Heart right ventricle (tissue), 16 donors: ENCODE measurements around the gene APOBEC3A. TPM values are rescaled to one million over a fixed set of nuclear protein-coding genes. Genes with fewer than 3 reads are reported as not detected.

ENCODE experiments used
- ATAC-seq, 8 donors: fragments of 200-7000 bp; cut with Tn5 transposase; one replicate each; pipeline ENCODE4 v1.9.1; 2020; ENCODE audit warnings: mild to moderate bottlenecking in 8 of 8, moderate library complexity in 8 of 8, moderate number of reproducible peaks in 1 of 8
- DNase-seq, 2 donors: peaks; one replicate each; pipeline ENCODE4 v3.0.0-alpha.2; 2020
- H3K27ac ChIP-seq, 10 donors: fragments of 200-600 bp; sonication (generic) in 2 of 10; one replicate each; pipeline versions ENCODE4 v1.5.0 to v1.8.0; 2020 to 2022; ENCODE audit warnings: mild to moderate bottlenecking in 3 of 10
- H3K27me3 ChIP-seq, 7 donors: fragments of 200-600 bp; one replicate each; pipeline ENCODE4 v1.8.0; 2021 to 2022; ENCODE audit warnings: mild to moderate bottlenecking in 2 of 7
- H3K36me3 ChIP-seq, 9 donors: fragments of 200-600 bp; sonication (generic) in 1 of 9; one replicate each; pipeline versions ENCODE4 v1.5.0 to v1.8.0; 2020 to 2022; ENCODE audit warnings: mild to moderate bottlenecking in 2 of 9
- H3K4me1 ChIP-seq, 9 donors: fragments of 200-600 bp; sonication (generic) in 1 of 9; one replicate each; pipeline versions ENCODE4 v1.5.0 to v1.8.0; 2020 to 2022; ENCODE audit warnings: mild to moderate bottlenecking in 4 of 9
- H3K4me3 ChIP-seq, 10 donors: fragments of 200-600 bp; sonication (generic) in 2 of 10; one replicate each; pipeline versions ENCODE4 v1.5.0 to v1.8.0; 2020 to 2022; ENCODE audit warnings: mild to moderate bottlenecking in 7 of 10, moderate library complexity in 2 of 10
- H3K9me3 ChIP-seq, 11 donors: fragments of 200-600 bp in 10 of 11; sonication (generic) in 2 of 11; one replicate each; pipeline versions ENCODE4 v1.5.0 to v1.8.0; 2013 to 2022; ENCODE audit warnings: mild to moderate bottlenecking in 2 of 11, control low read depth in 1 of 11, moderate library complexity in 1 of 11
- CTCF ChIP-seq, 9 donors: fragments of 200-600 bp; sonication (generic) in 2 of 9; IDR thresholded peaks; one replicate each; pipeline versions ENCODE4 v1.5.0 to v1.8.0; 2021 to 2022; ENCODE audit warnings: antibody characterized with exemption in 9 of 9, mild to moderate bottlenecking in 5 of 9, moderate library complexity in 1 of 9
- WGBS, 2 donors: extraction: QIAGEN DNeasy Blood & Tissue Kit; methylation state at CpG; one replicate each; pipeline ENCODE4 v1.1.7; 2013; ENCODE audit warnings: inconsistent platforms in 1 of 2; 5-methylcytosine and 5-hydroxymethylcytosine counted together
- intact Hi-C, 10 donors: fragments of 100-400 bp; cut with DNase I; formaldehyde crosslinking; loops; one replicate each; pipeline versions ENCODE4 v1.11.1 to v1.14.2; 2022
- long read RNA-seq, 3 donors: library from polyadenylated mRNA; unstranded; transcript quantifications; one replicate each; pipeline ENCODE4 v2.0.0, GENCODE V29; 2020 to 2021
- polyA plus RNA-seq, 2 donors: library from polyadenylated mRNA; stranded (reverse); fragments of 200-250 nt; gene quantifications; one replicate each; pipeline ENCODE4 v1.2.3, GENCODE V29; 2013
- total RNA-seq, 10 donors: library from RNA; stranded (reverse); fragmentation: NEBNext Ultra II Directional in 3 of 10; extraction: Animal tissue kit (Norgen Biotek cat#: 25700) in 3 of 10; gene quantifications; one replicate each; pipeline versions ENCODE4 v1.2.1 to v1.2.4, GENCODE V29; 2021 to 2023
- donor health status: Arrhythmogenic right ventricular cardiomyopathy.
- donor health status: ischemic (EF 13 %, LVEDD 7.1; RV severe dilation, severe dysfunction).
- donor health status: healthy with polysubstance abuse.
- donor health status: DM: no; HTN: yes; CAD: no.
- donor health status: DM: no; HTN: no; CAD: no.
- donor health status: ischemic (EF 25% LVEDD 6.9; RV normal size, moderate dysfunction).
- donor health status: ischemic (EF 25% LVEDD 5.7; RV mildly dilated, moderate dysfunction).
- donor health status: healthy.
- donor health status: DM: yes; HTN: yes; CAD: no.
- donor health status: Ischemic cardiomyopathy.
- donor health status: ischemic (EF 35%, LVEDD 5.7; RV mildly dilated, moderate dysfunction).
- donor health status: nonischemic (EF 11% LVEDD 7.7; RV severe dilation, severe dysfunction).
- donor health status: DM: yes; HTN: yes; CAD: no.
- donor health status: PGD.
- donor health status: ischemic (EF 29% LVEDD 5.4; RV normal size, mild dysfunction).
- donor health status: nonischemic (EF 23%, LVEDD 6.1; RV moderate dilation, normal function).

APOBEC3A gene
- total RNA-seq, result 1 to 10 TPM in 5 of 10 donors, under 1 TPM in 4, not detected in 1; 0.20 to 5.6 (median 1.0) TPM
- polyA plus RNA-seq, result under 1 TPM in 1 of 2 donors, not detected in 1; 0.22 TPM
- long read RNA-seq, donor 1, result 0 reads
- long read RNA-seq, donor 2, result 0 reads
- long read RNA-seq, donor 3, result 0 reads

DNA sequence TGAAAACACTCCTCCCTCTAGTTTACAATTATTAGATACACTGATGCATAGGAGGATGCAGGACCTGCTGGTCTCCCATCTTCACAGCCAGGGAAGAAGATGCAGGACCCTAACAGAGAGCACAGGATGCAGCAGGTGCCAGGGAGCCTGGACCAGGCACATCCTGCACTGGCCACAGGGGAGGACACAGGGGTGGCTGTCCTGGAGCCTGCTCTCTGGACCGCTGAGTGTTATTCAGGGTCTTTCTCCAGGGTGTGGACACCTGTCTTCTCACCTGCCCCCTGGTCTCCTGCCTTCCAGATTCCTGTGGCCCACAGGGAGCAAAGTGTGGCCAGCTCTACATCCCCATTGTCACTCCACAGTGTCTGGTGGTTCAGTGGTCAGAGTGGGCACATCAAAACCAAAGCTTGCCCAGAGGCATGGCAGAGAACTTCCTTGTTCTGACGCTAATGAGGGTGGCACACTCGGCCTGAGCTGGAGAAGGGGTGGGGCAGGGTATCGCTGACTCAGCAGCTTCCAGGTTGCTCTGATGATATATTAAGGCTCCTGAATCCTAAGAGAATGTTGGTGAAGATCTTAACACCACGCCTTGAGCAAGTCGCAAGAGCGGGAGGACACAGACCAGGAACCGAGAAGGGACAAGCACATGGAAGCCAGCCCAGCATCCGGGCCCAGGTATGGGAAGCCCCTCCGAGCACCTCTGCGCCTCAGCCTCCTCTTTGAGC lies at the start of gene APOBEC3A:
Gene APOBEC3A (plus strand): TSS at position 564 of the 725 bp plus-strand sequence. CDS start 83 bp downstream, at position 647.
- Histone ChIP-seq H3K9me3 (no peaks in the 10 kb centered on the region), H3K4me1 (peaks cover 0 to 42% (median 0%) of the 10 kb centered on the region in 9 donors), H3K36me3 (no peaks in the 10 kb centered on the region), H3K27ac (peak within 1 kb of the TSS in 1 of 10 donors; percentile 75), H3K4me3 (no peak within 1 kb of the TSS), H3K27me3 (no peaks in the 10 kb centered on the region)
- peak in 2 of 8 donors; percentile 38 to 42 for ATAC-seq
- intact Hi-C loops, result loop anchor here in 1 of 10 donors (5.0 kb wide), 1 partner anchor 40 kb away; no protein-coding TSS in a partner anchor
- DNase-seq, result no peak
- no peak for TF ChIP-seq CTCF (IDR thresholded peaks at IDR 0.05)
- WGBS, 2 donors, result 83 to 92% methylated on average over 11 of the region's 11 CpGs

- Histone ChIP-seq H3K9me3 (peaks cover 0 to 7% (median 0%) of the 10 kb centered on the region in 11 donors), H3K4me3 (no peak overlapping the region), H3K27me3 (peaks cover 0 to 37% (median 19%) of the 10 kb centered on the region in 7 donors), H3K27ac (no peak overlapping the region), H3K4me1 (no peaks in the 10 kb centered on the region), H3K36me3 (no peaks in the 10 kb centered on the region)
- no peak for TF ChIP-seq CTCF (IDR thresholded peaks at IDR 0.05)
- DNase-seq (no peak), ATAC-seq (no peak)
- WGBS, 2 donors, result 90 to 96% methylated on average over 2 of the region's 2 CpGs
- intact Hi-C loops, result no loop called here
Observed at GRCh38 chr22:38907767-38908166, 49.6 kb upstream of the APOBEC3A start.

DNA sequence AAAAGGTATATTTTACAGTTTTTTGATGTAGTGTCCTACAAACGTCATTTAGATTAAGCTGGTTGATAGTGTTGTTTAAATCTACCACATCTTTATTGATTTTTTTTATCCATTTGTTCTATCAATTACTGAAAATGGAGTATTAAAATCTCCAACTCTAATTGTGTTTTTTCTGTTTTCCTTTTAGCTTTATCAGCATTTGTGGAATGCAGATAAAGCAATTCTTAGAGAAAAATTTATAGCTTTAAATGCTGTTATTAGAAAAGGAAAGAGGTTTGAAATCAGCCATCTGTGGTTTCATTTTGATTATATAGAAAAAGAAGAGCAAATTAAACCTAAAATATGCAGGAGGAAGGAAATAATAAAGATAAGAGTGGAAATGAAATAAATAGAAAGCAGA lies 46.0 kb upstream of the APOBEC3A start:
- Histone ChIP-seq H3K27me3 (peaks cover 0 to 40% (median 19%) of the 10 kb centered on the region in 7 donors), H3K36me3 (no peaks in the 10 kb centered on the region), H3K4me3 (no peak overlapping the region), H3K27ac (no peak overlapping the region), H3K4me1 (no peaks in the 10 kb centered on the region), H3K9me3 (no peaks in the 10 kb centered on the region)
- WGBS, 2 donors, result 58 to 73% methylated on average over 1 of the region's 1 CpG
- DNase-seq (no peak), ATAC-seq (no peak)
- intact Hi-C loops, result no loop called here
- TF ChIP-seq CTCF (IDR thresholded peaks at IDR 0.05), result no peak

- no peaks in the 10 kb centered on the region for H3K36me3 ChIP-seq
- WGBS, 2 donors, result 88 to 91% methylated on average over 1 of the region's 1 CpG
- no peak overlapping the region for H3K27ac ChIP-seq
- peaks cover 0 to 16% (median 10%) of the 10 kb centered on the region in 9 donors for H3K4me1 ChIP-seq
- peaks cover 0 to 9% (median 0%) of the 10 kb centered on the region in 7 donors for H3K27me3 ChIP-seq
- ATAC-seq, result no peak
- no peak overlapping the region for H3K4me3 ChIP-seq
- intact Hi-C loops, result loop anchor here in 6 of 10 donors (5.0 to 10.0 kb wide), 3 partner anchors 37 to 47 kb away; partner anchors contain the start of gene CBX6 (in 2 of the 6)
- DNase-seq, result no peak
- H3K9me3 ChIP-seq, result no peaks in the 10 kb centered on the region
- TF ChIP-seq CTCF (IDR thresholded peaks at IDR 0.05), result no peak
Observed at GRCh38 chr22:38919631-38920190, 37.7 kb upstream of the APOBEC3A start.
